Measurements from ENCODE around the gene ITGB8.
A peak's percentile ranks its signal among the peaks of the same experiment; 100 is the strongest.
"Not testable (repeated sequence)": the region's sequence is repeated elsewhere in the genome, so short reads cannot be mapped to it uniquely, and the experiment has no call there.

ITGB8 gene

GRCh38 chr7:20330239-20330927, at the start of gene ITGB8:
Gene ITGB8, plus strand, starts transcription at chr7:20330900. Its CDS starts 907 bp downstream, at chr7:20331807.
- DNase-seq (ENCODE audit: low read depth), result peak; percentile 68

DNA sequence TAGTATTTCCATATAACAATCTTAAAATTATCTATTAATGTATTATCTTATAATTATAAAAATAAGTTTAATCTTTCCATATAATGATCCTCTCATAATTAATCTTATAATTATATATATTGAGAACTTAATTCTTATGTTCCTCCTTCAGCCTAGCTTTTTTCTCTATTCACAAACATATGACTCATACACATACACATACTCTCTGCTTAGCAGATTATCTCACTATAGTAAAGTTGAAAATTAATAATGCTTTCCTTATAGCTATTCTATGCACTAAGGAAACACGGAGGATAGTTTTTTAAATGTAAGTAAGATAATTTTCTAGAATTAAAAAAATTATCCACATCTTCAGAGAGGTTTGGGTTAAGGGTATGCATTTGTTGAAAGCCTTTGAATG, 47.7 kb upstream of the ITGB8 start:
- DNase-seq (ENCODE audit: low read depth), result no peak

DNA sequence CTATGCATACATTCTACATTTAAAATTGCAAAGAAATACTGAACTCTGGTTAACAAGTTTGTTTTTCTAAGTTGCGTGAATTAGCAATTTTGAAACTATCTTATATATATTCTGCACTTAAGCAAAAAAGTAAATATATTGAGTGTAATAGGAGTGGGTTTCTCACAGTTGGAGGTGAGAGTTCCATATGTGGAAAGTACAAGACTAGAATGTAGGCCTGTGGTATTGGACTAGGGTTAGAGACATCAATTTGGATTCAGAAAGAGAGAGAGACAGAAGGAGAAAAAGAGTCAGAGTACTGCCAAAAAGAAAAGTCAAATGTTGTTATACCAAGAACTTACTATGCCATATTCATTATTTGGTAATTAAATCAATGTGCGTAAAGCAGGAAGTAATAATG, 47.3 kb upstream of the ITGB8 start:
- no peak for DNase-seq (ENCODE audit: low read depth)

GRCh38 chr7:20284003-20284770, 46.5 kb upstream of the ITGB8 start:
- no peak for DNase-seq (ENCODE audit: low read depth)

DNA sequence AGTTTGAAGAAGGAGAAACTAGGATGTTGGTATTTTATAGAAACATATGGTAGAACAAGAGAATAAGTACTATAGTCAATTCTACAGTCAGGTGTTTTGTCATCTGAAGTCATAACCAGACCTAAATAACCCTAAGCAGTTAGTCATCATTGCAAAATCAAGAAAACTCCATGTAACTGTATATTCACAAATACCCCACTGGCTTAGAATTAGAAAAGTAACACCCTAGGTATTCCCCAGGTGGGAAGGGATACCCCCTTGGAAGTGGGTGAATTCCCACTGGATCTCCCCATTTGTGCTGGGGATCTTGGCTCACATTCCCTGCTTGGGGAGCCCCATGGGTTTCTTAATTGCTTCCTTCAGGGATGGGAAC, 45.9 kb upstream of the ITGB8 start:
- no peak for DNase-seq (ENCODE audit: low read depth)

- DNase-seq (ENCODE audit: low read depth), result no peak
Measured at GRCh38 chr7:20287317-20287716, 43.4 kb upstream of the ITGB8 start.

- no peak for DNase-seq (ENCODE audit: low read depth)
Measured at GRCh38 chr7:20288036-20288435, 42.7 kb upstream of the ITGB8 start.

- no peak for DNase-seq (ENCODE audit: low read depth)
Measured at GRCh38 chr7:20290505-20291111, 40.1 kb upstream of the ITGB8 start.

DNA sequence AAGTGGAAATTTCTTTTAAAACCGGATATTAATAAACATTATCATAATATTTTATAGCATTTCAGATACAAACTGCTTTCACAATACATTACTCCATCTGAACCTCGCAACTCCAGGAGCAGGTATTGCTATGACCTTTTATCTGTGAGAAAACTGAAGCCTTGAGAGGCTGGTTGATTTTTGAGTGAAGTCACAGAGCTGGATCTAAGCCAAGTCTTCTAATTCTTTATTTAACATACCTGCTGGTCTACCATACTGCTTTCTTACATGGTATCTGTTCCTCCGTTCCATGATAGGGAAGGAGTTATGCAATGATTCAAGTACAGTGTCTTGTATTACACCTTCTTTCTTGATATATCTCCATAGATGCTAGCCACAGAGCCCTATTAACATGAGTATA, 37.4 kb upstream of the ITGB8 start:
- no peak for DNase-seq (ENCODE audit: low read depth)

DNA sequence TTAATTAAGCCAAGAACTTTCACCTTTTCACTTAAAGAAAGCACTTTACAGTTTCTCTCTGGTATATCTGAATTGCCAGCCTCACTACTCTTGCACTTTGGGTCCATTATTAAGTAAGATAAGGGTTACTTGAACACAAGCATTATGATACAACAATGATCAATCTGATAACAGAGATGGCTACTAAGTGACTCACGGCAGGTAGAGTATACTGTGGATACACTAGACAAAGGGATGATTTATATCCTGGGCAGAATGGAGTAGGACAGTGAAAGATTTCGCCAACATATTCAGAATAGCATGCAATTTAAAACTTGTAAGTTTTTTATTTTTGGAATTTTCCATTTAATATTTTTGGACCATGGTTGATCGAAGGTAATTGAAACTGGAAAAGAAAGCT, 34.3 kb upstream of the ITGB8 start:
- DNase-seq (ENCODE audit: low read depth), result no peak

DNA sequence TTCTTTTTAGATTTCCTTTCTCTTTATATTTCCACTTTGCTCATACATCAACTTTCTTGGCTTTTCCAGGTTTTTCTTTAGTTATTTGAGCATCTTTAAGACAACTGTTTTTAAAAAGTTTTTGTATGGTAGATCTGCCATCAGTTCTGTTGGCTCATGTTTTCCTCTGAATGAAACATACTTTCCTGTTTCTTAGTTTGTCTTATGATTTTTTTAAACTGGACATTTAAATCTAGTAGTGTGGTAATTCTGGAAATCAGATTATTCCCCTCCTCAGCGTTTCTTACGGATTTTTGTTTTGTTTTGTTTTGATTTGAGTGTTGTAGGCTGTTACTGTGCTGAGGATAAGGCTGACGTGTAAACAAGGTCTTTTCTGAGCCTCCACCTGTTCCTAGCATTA, 33.8 kb upstream of the ITGB8 start:
- DNase-seq (ENCODE audit: low read depth), result no peak

DNA sequence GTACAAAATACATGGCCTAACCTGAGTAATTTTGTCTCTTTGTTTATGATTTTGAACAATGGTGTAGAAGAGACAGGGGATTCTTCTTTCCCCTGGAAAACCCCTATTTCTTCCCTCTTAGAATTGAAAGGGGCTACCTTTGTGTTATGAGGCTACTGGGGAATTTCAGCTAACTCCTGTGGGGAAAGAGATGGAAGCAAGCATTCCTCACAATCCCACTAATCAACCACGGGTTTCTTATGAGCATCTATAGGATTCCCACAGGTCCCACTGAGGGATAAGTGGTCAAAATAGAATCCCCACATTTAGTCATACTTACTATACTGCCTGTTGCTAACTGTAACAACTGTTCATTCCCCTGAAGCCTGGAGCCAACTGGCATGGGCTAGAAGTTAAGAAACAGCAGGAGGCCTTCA, 32.2 kb upstream of the ITGB8 start:
- no peak for DNase-seq (ENCODE audit: low read depth)

DNA sequence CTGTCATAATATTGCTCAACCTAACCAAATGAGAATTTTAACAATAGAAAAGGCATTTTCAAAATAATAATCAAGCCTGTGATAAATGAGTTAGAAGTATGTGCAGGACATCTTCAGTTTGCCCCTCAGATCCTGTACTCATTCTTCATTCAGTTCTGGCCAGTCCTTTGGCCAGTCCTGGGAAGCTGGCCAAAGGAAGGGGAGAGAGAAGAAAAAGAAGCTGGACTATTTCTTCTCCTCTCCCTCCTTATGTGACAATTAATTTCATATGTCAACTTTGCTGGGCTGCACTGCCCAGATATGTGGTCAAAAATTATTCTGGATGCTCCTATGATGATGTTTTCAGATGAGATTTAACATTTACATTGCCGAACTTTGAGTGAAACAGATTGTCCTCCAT, 31.6 kb upstream of the ITGB8 start:
- DNase-seq (ENCODE audit: low read depth), result no peak

DNA sequence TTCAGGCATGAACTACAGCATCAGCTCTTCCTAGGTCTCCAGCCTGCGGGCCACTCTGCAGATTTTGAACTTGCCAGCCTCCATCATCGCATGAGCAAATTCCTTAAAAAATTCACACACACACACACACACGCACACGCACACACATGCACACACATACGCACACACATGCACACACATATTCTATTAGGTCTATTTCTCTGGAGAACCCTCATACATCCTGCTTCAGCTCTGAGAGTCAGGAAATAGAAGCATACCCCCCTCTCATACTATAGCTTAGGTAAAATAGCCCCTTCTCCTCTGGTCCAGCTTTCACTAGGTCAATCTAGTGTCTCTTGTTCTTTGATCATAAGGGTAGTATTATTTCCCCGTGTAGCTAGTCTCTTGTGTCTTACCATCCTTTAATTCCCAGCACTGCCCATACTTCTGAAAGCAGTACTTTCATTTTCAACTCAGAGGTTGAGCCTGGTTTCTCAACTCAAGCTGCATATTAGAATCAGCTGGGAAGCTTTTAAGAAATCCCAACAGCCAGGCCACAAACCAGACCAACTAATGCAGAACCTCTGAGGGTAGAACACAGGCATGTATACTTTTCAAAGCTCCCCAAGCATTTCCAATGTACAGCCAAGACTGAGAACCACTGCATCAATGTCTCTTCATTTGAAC, 30.9 kb upstream of the ITGB8 start:
- DNase-seq (ENCODE audit: low read depth), result peak; percentile 21

DNA sequence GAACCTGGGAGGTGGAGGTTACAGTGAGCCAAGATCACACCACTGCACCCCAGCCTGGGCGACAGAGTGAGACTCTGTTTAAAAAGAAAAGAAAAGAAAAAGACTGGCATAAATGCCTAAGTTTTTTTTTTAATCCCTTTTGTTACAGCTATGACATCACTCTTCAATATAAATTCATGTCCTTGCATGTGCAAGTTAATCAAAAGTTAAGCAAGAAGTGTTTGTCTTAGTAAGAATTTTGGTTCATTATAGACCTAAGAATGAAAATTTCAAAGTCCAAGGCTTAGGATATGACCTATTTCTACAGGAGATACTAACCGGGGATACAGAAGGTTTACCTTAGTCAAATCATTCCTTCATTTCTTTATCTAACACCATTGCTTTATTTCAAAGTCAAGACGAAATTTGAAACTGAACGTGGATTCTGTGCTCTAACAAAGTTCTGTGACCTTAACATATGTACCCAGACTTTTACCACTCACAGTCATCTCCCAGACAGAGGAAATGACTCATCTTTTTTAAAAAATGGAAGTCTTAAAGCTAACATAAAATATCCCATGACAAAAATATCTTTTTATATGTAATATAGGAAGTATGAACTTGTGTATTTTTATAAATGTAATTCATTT, 29.3 kb upstream of the ITGB8 start:
- no peak for DNase-seq (ENCODE audit: low read depth)

GRCh38 chr7:20302300-20302699, 28.4 kb upstream of the ITGB8 start:
- not testable (repeated sequence) for DNase-seq (ENCODE audit: low read depth)

- DNase-seq (ENCODE audit: low read depth), result no peak
Measured at GRCh38 chr7:20302891-20303290, 27.8 kb upstream of the ITGB8 start.

DNA sequence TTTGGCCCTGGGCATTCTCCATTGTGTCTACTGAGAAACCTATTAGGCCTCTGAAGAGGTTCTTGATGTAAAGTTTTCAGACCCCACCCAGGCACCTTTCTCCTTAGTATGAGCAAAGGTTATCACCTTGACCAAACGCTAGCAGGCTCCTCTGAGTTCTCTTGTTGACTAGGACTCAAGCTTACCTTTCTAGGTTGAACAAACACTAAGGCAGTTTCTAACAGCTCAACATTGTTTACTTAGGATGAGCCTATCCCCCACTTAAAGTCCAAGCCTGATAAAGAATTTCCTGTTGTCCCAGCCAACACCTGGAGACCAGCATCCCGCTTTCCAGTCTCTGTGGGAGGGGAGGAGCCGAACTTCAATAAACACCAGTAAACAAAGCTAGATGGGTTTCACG, 26.3 kb upstream of the ITGB8 start:
- no peak for DNase-seq (ENCODE audit: low read depth)

- no peak for DNase-seq (ENCODE audit: low read depth)
Measured at GRCh38 chr7:20305726-20306125, 25.0 kb upstream of the ITGB8 start.

DNA sequence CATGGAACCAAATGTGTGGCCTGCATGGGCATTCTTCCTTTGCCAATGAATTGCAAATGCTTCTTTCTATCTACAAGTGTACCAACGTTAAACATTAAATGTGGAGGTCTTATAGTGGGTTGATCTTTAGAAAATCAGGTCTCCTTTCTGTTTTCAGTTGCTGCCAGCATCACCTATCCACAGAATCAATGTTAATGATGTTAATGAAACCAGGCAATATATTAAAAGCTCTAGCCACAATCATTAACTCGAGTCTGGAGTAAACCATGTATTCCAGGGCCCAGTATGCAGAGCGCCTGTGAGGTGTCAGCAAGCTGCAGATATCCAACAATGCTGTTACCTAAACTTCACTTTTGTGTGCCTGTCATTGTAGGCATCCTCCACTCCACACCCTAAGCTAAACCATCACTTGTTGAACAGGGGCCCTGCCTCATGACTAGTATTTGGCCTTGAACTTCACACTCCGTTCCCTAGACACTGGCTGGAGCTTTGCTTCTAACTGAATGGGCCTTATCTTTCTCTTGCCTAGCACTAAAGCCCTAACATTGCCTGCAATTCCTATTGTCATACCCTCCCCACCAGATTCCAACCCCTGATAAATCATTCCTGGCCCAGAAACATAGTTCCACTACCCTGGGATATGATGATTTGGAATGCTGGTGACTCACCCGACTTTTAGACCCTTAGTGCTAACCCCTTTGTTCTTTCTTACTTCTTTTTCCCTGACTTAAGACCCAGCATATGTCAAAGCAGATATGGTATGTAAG, 24.3 kb upstream of the ITGB8 start:
- DNase-seq (ENCODE audit: low read depth), result no peak

DNA sequence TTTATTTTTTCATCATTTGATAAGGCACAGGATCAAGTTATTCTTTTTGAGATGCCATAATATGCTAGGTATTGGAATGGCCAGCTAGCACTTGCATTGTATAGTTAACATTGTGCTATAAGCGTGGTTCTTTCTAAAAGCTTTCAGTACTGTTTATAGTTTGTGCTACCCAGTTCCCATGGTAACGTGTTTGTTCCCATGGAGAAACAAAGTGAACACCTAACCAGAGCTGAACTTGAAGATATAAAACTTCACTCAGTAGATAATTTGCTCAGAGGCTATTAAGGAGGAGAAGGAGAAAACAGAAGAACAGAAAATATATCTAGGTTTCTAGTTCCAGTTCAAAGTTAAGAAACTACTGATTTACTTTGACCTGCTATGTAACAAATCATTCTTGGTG, 23.6 kb upstream of the ITGB8 start:
- no peak for DNase-seq (ENCODE audit: low read depth)

DNA sequence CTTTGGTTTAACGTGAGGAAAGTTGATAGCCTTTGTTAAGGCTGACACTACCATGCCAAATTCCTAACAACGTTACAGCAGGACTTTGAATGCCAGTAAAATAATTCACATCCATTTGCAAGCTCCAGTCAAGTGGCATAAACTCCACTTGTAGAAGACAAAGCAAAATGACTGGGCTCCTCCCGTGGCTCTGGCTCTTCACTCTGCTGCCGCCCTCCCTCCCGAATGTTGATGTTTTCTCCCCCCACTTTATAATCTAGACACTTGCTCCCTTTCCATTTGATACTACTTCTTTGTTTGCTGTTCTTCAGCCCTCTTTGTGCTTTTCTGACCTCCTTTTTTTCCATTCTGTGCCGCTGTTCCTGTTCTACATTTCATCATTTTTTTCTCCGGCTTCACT, 22.8 kb upstream of the ITGB8 start:
- DNase-seq (ENCODE audit: low read depth), result no peak
